HepG2 (cell line): ENCODE measurements around the gene MT1A. TPM values are rescaled to one million over a fixed set of nuclear protein-coding genes. Genes with fewer than 3 reads are reported as not detected.

ENCODE experiments used
- ATAC-seq: fragments of 200-7000 bp; cut with Tn5 transposase; 3 replicates; pipeline ENCODE4 v1.9.1; 2020; ENCODE audit warnings: mild to moderate bottlenecking, moderate library complexity
- BruUV-seq: library from RNA; stranded (reverse); fragments of 400-500 nt; replicated peaks from 2 replicates; lab custom pipeline; 2021; lab: Mats Ljungman, UMichigan
- CTCF ChIA-PET: fragments of 300-600 bp; formaldehyde crosslinking; extraction: SDS; loops from one replicate; lab custom pipeline; 2021; ENCODE audit warnings: low total read pairs, inconsistent platforms, low intra/inter-chr PET ratio; lab: Yijun Ruan, JAX
- POLR2A ChIA-PET: fragments of 350-600 bp; sonication (Branson Sonifier 250); formaldehyde crosslinking; loops from one replicate; lab custom pipeline; 2020; ENCODE audit warnings: antibody characterized with exemption, inconsistent platforms; lab: Yijun Ruan, JAX
- DNase-seq: peaks from one replicate; pipeline ENCODE4 v3.0.0-alpha.2; 2015; ENCODE audit warnings: low spot score
- FAIRE-seq: peaks from 3 replicates; lab custom pipeline; 2011; peaks lifted over from hg19 to GRCh38; lab: Jason Lieb, UNC
- H2AFZ ChIP-seq: one replicate; pipeline ENCODE4 v1.6.1; 2011; ENCODE audit warnings: low read length, inconsistent platforms
- H3K27ac ChIP-seq: fragments of 300-600 bp; 3 replicates; pipeline ENCODE4 v1.8.0; 2011; ENCODE audit warnings: mixed run types, mild to moderate bottlenecking, mixed read lengths, low read length, inconsistent platforms; ENCODE audit not compliant: insufficient read depth; ENCODE audit errors: extremely low read length
- H3K27me3 ChIP-seq, 2 experiments: fragments of 200-600 bp in 1 of 2; 2 replicates in 1 of 2; 3 replicates in 1 of 2; pipeline versions ENCODE4 v1.6.0 to v1.8.0; 2011; ENCODE audit warnings: low read length in 2 of 2, mild to moderate bottlenecking in 2 of 2, moderate library complexity in 2 of 2, inconsistent platforms in 1 of 2; ENCODE audit not compliant: insufficient read depth in 2 of 2, control insufficient read depth in 1 of 2
- H3K36me3 ChIP-seq, 2 experiments: fragments of 200-600 bp in 1 of 2; replicated peaks in 1 of 2; 2 replicates in 1 of 2; 3 replicates in 1 of 2; pipeline versions ENCODE4 v1.5.1 to v1.8.0; 2011; ENCODE audit warnings: low read length in 2 of 2, inconsistent platforms in 1 of 2; ENCODE audit not compliant: insufficient read depth in 2 of 2, control insufficient read depth in 1 of 2
- H3K4me1 ChIP-seq: 2 replicates; pipeline ENCODE4 v1.5.1; 2012; ENCODE audit warnings: low read length, inconsistent platforms; ENCODE audit not compliant: insufficient read depth
- H3K4me2 ChIP-seq: 2 replicates; pipeline ENCODE4 v1.6.0; 2011; ENCODE audit warnings: low read depth, low read length, inconsistent platforms
- H3K4me3 ChIP-seq, 3 experiments: fragments of 200-600 bp in 1 of 3; sonication (generic), shearing (Covaris generic) in 1 of 3; replicated peaks in 1 of 3; 2 replicates each; pipeline ENCODE4 v1.5.1; 2011 to 2016; ENCODE audit warnings: low read length in 3 of 3, inconsistent platforms in 2 of 3, low read depth in 2 of 3, mild to moderate bottlenecking in 2 of 3, control low read depth in 1 of 3, mixed read lengths in 1 of 3; ENCODE audit not compliant: insufficient read depth in 1 of 3
- H3K79me2 ChIP-seq: one replicate; pipeline ENCODE4 v1.6.1; 2011; ENCODE audit warnings: low read length, inconsistent platforms; ENCODE audit not compliant: insufficient read depth
- H3K9ac ChIP-seq: 2 replicates; pipeline ENCODE4 v1.6.0; 2011; ENCODE audit warnings: mild to moderate bottlenecking, low read depth, low read length, inconsistent platforms; ENCODE audit not compliant: insufficient read depth
- H3K9me3 ChIP-seq: 2 replicates; pipeline ENCODE4 v1.5.1; 2012; ENCODE audit warnings: mild to moderate bottlenecking, low read length
- H4K20me1 ChIP-seq: 2 replicates; pipeline ENCODE4 v1.6.0; 2011; ENCODE audit warnings: inconsistent platforms, mild to moderate bottlenecking, low read length, moderate library complexity; ENCODE audit not compliant: insufficient read depth
- ARNTL ChIP-seq: sonication (generic); formaldehyde crosslinking; IDR thresholded peaks from 2 replicates; pipeline ENCODE4 v1.4.0; 2020; ENCODE audit warnings: mild to moderate bottlenecking, missing genetic modification reagents
- CREM ChIP-seq, 2 experiments: sonication (generic) in 1 of 2; formaldehyde crosslinking in 1 of 2; IDR thresholded peaks; 2 replicates each; pipeline versions ENCODE4 v1.4.0 to v1.6.1; 2016 to 2020; ENCODE audit warnings: antibody characterized with exemption in 1 of 2, mild to moderate bottlenecking in 1 of 2, missing genetic modification reagents in 1 of 2
- CTCF ChIP-seq: sonication (generic); formaldehyde crosslinking; IDR thresholded peaks from 2 replicates; pipeline ENCODE4 v1.5.0; 2020; ENCODE audit warnings: mild to moderate bottlenecking, missing genetic modification reagents, moderate library complexity
- FOXO4 ChIP-seq: sonication (generic); formaldehyde crosslinking; conservative IDR thresholded peaks from 2 replicates; pipeline ENCODE4 v1.8.1; 2023; ENCODE audit warnings: missing genetic modification reagents
- HOMEZ ChIP-seq: IDR thresholded peaks from 2 replicates; pipeline ENCODE4 v1.6.1; 2016; ENCODE audit warnings: low read depth
- KDM2A ChIP-seq: sonication (generic); formaldehyde crosslinking; IDR thresholded peaks from 2 replicates; pipeline ENCODE4 v1.4.0; 2020; ENCODE audit warnings: low read depth, missing genetic modification reagents, borderline replicate concordance
- MEIS2 ChIP-seq: sonication (generic); formaldehyde crosslinking; IDR thresholded peaks from 2 replicates; pipeline ENCODE4 v1.9.0; 2021; ENCODE audit warnings: mild to moderate bottlenecking, missing genetic modification reagents
- NCOA1 ChIP-seq: sonication (generic); formaldehyde crosslinking; IDR thresholded peaks from 2 replicates; pipeline ENCODE4 v1.9.0; 2021; ENCODE audit warnings: missing genetic modification reagents
- TFE3 ChIP-seq: IDR thresholded peaks from 2 replicates; pipeline ENCODE4 v1.6.1; 2016
- THYN1 ChIP-seq: sonication (generic); formaldehyde crosslinking; IDR thresholded peaks from 2 replicates; pipeline ENCODE4 v1.8.1; 2023; ENCODE audit warnings: low read depth, mild to moderate bottlenecking, moderate library complexity, missing genetic modification reagents, borderline replicate concordance
- ZFP41 ChIP-seq: sonication (generic); formaldehyde crosslinking; IDR thresholded peaks from 2 replicates; pipeline ENCODE4 v1.4.0; 2020; ENCODE audit warnings: mild to moderate bottlenecking, missing genetic modification reagents, borderline replicate concordance
- ZNF326 ChIP-seq: sonication (generic); formaldehyde crosslinking; IDR thresholded peaks from 2 replicates; pipeline ENCODE4 v1.4.0; 2020; ENCODE audit warnings: missing genetic modification reagents, borderline replicate concordance
- ZNF7 ChIP-seq: IDR thresholded peaks from 2 replicates; pipeline ENCODE4 v1.6.1; 2016; ENCODE audit warnings: missing biosample characterization, missing genetic modification reagents
- ZSCAN22 ChIP-seq: sonication (generic); formaldehyde crosslinking; IDR thresholded peaks from 2 replicates; pipeline ENCODE4 v1.4.0; 2020; ENCODE audit warnings: mild to moderate bottlenecking, missing genetic modification reagents
- WGBS: methylation state at CpG from one replicate; pipeline ENCODE4 v1.1.6; 2017; ENCODE audit warnings: low lambda C conversion rate; 5-methylcytosine and 5-hydroxymethylcytosine counted together
- in situ Hi-C: cut with HindIII; loops from 2 replicates; pipeline ENCODE4 v1.10.0; 2017; ENCODE audit warnings: low pct_unique_long_range_greater_than_20kb; ENCODE audit not compliant: extremely low pct_ligation_motif_present
- intact Hi-C: fragments of 100-400 bp; cut with micrococcal nuclease; formaldehyde crosslinking; loops from one replicate; pipeline ENCODE4 v1.10.0; 2022; ENCODE audit not compliant: unreplicated experiment
- polyA plus RNA-seq, 8 experiments: library from polyadenylated mRNA; depleted of rRNA in 3 of 8; stranded (reverse) in 7 of 8; unstranded in 1 of 8; fragments of >200 nt; fragmentation: Illumina TruSeq in 4 of 8; extraction: Trizol in 4 of 8; gene quantifications; 2 replicates each; pipeline versions ENCODE4 v1.2.1 to v1.2.3, GENCODE V29; 2011 to 2016; ENCODE audit warnings: low read depth in 4 of 8, missing spikeins in 1 of 8, mixed read lengths in 1 of 8; ENCODE audit not compliant: insufficient read depth in 1 of 8
- total RNA-seq, 5 experiments: library from RNA; depleted of rRNA; stranded (reverse); fragments of >200 nt; fragmentation: Illumina TruSeq; extraction: Trizol; gene quantifications; 2 replicates each; pipeline ENCODE4 v1.2.3, GENCODE V29; 2016; ENCODE audit warnings: low read depth in 1 of 5
- TF ChIP-seq, protein P1 (sequence below): sonication (generic); formaldehyde crosslinking; IDR thresholded peaks from 2 replicates; pipeline ENCODE4 v1.8.1; 2022; ENCODE audit warnings: low read depth, mild to moderate bottlenecking, missing genetic modification reagents

Gene MT1A
- total and polyA plus RNA-seq, 2 of the 13 experiments (the other 11 are each of a cell fraction or from before 2014, with no cell fraction given), result 8.3 to 10.4 TPM

- peak overlapping the region; percentile 68 for H3K9ac ChIP-seq
- intact Hi-C loops (no loop called here), in situ Hi-C loops (no loop called here)
- FAIRE-seq (no peak), DNase-seq (no peak), ATAC-seq (no peak)
- CTCF ChIA-PET, result no interaction called here
- H3K27ac ChIP-seq, result no peak overlapping the region
- BruUV-seq, result no TSS peak
- H3K36me3 ChIP-seq, result no peaks in the 10 kb centered on the region
- no peaks in the 10 kb centered on the region for H3K9me3 ChIP-seq
- H3K4me3 ChIP-seq, result peak overlapping the region in 1 of 3 experiments; percentile 84; a peak in 3 of 6 replicates
- 17% methylated on average over 2 of the region's 2 CpGs for WGBS
- H2AFZ ChIP-seq, result no peak overlapping the region
- H3K4me1 ChIP-seq, result peaks cover 59% of the 10 kb centered on the region
- H4K20me1 ChIP-seq, result no peaks in the 10 kb centered on the region
- POLR2A ChIA-PET, result interaction anchor here (1.0 to 5.3 kb wide), 5 partner anchors 15 to 160 kb away, joined by 3 to 83 read pairs (median 4); partner anchors contain the start of genes MT1E, MT1F, MT1X and NUDT21
- no peaks in the 10 kb centered on the region; a peak in 1 of 5 replicates for H3K27me3 ChIP-seq
- H3K4me2 ChIP-seq, result peak overlapping the region; percentile 91
- H3K79me2 ChIP-seq, result no peaks in the 10 kb centered on the region
- TF ChIP-seq ZFP41 (no peak), ZNF7 (CRISPR knock-in tag) (no peak), HOMEZ (CRISPR knock-in tag) (no peak), NCOA1 (CRISPR knock-in tag) (no peak), CTCF (CRISPR knock-in tag) (no peak), MEIS2 (0 out of 2 replicates have a peak, but pooled peaks have one; percentile 15), TFE3 (CRISPR knock-in tag) (no peak), ZSCAN22 (0 out of 2 replicates have a peak, but pooled peaks have one; percentile 3), THYN1 (CRISPR knock-in tag) (no peak), FOXO4 (no peak), CREM (IDR thresholded peaks at IDR 0.05) (no peak), CREM (CRISPR knock-in tag; IDR thresholded peaks at IDR 0.05) (no peak), ZNF326 (CRISPR knock-in tag) (no peak), KDM2A (CRISPR knock-in tag) (0 out of 2 replicates have a peak, but pooled peaks have one; percentile 3), ARNTL (no peak)
- TF ChIP-seq, protein P1, sequence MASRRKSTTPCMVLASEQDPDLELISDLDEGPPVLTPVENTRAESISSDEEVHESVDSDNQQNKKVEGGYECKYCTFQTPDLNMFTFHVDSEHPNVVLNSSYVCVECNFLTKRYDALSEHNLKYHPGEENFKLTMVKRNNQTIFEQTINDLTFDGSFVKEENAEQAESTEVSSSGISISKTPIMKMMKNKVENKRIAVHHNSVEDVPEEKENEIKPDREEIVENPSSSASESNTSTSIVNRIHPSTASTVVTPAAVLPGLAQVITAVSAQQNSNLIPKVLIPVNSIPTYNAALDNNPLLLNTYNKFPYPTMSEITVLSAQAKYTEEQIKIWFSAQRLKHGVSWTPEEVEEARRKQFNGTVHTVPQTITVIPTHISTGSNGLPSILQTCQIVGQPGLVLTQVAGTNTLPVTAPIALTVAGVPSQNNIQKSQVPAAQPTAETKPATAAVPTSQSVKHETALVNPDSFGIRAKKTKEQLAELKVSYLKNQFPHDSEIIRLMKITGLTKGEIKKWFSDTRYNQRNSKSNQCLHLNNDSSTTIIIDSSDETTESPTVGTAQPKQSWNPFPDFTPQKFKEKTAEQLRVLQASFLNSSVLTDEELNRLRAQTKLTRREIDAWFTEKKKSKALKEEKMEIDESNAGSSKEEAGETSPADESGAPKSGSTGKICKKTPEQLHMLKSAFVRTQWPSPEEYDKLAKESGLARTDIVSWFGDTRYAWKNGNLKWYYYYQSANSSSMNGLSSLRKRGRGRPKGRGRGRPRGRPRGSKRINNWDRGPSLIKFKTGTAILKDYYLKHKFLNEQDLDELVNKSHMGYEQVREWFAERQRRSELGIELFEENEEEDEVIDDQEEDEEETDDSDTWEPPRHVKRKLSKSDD, result no peak
Observed at GRCh38 chr16:56610609-56611111, 27.8 kb upstream of the MT1A start.
